GM18861 (cell line): ENCODE results near the gene F2RL3.
"Not testable (repeated sequence)": the region's sequence is repeated elsewhere in the genome, so short reads cannot be mapped to it uniquely, and the experiment has no call there.

Experiments used
- ATAC-seq: cut with Tn5 transposase; IDR thresholded peaks from one replicate; pipeline ENCODE4 v1.9.1; 2021; ENCODE audit not compliant: unreplicated experiment

The F2RL3 gene

GRCh38 chr19:16919496-16919895, 30.7 kb downstream of the F2RL3 start:
- no peak for ATAC-seq

- no peak for ATAC-seq
Measured at GRCh38 chr19:16920816-16921529, 32.2 kb downstream of the F2RL3 start.

GRCh38 chr19:16921766-16922591, 33.2 kb downstream of the F2RL3 start:
- no peak for ATAC-seq

DNA sequence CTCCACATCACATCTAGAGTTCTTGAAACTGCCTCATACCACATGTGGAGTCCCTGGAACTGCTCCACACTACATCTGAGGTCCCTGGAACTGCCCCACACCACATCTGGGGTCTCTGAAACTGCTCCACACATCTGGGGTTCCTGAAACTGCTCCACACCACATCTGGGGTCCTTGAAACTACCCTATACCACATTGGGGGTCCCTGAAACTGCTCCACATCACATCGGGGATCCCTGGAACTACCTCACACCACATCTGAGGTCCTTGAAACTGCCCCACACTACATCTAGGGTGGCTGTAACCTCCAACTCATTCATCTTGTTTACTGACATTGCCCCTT, 33.8 kb downstream of the F2RL3 start:
- ATAC-seq, result no peak

GRCh38 chr19:16922949-16923348, 34.1 kb downstream of the F2RL3 start:
- no peak for ATAC-seq

- no peak for ATAC-seq
Measured at GRCh38 chr19:16927883-16928282, 39.1 kb downstream of the F2RL3 start.

DNA sequence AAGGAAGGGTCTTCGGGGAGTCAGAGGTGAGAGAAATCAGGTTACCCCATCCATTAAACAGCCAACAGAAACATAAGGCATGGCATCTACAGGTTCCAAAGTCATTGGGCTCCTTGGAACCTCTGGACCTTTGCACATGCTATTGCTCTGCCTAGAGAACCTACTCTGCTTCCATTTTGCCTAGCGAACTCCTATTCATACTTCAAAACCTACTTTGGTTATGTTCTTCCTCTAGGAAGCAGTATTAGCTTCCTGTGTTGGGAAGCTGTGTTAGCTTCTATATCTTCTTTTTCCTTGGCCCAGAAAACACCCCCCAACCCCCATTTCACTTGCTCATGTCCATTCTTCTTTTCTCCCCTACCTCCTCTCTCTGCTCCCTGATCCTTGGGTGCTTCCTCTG, 39.6 kb downstream of the F2RL3 start:
- no peak for ATAC-seq

DNA sequence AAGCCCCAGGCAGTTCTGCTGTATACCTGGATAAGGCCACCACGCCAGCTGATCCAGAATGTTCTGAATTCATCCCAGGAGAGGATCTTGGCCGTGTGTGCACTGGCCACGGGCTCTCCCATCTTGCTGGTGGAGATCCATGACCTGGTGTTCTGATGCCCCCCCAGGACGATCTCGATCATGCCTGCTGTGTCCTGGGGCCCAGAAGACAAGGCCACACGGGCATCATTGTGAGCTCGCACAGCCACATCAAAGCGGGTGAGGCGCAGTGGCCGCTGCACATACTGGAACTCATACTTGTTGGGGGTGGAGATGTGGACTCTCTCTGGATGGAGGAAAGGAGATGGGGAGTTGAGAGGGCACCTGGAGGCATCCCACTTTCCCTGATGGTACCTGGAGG, 40.1 kb downstream of the F2RL3 start:
- no peak for ATAC-seq

- ATAC-seq, result no peak
Measured at GRCh38 chr19:16930753-16931152, 42.0 kb downstream of the F2RL3 start.

GRCh38 chr19:16931306-16931705, 42.5 kb downstream of the F2RL3 start:
- no peak for ATAC-seq

- no peak for ATAC-seq
Measured at GRCh38 chr19:16934489-16934888, 45.7 kb downstream of the F2RL3 start.

- no peak for ATAC-seq
Measured at GRCh38 chr19:16936901-16937300, 48.1 kb downstream of the F2RL3 start.

DNA sequence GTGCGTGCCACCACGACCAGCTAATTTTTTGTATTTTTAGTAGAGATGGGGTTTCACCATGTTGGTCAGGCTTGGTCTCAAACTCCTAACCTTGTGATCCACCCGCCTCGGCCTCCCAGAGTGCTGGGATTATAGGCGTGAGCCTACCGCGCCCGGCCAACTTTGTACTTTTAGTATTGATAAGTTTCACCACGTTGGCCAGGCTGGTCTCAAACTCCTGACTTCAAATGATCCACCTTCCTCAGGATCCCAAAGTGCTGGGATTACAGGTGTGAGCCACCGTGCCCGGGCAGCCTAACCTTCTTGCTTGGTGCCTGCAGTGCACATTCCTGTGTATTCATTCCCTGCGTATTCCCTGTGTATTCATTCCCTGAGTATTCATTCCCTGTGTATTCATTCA, 49.0 kb downstream of the F2RL3 start:
- ATAC-seq, result not testable (repeated sequence)

DNA sequence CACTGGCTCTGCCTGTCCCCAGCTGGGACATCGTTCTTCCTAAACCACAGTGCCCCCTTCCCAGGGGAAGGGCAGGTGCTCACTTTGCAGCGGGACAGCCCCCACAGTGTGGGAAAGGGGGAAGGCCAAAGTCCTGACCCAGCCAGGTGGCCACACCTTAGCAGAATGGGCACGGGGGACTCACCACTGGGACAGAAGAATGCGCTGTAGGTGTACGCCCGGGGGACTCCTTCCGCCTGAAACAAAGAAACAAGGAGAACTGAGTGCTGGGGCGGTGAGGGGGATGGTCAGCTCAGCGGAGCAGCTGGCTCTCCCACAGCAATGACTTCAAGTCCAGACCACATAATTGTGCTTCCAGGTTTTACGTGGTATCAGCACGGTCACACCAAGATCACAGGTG, 49.4 kb downstream of the F2RL3 start:
- ATAC-seq, result no peak

DNA sequence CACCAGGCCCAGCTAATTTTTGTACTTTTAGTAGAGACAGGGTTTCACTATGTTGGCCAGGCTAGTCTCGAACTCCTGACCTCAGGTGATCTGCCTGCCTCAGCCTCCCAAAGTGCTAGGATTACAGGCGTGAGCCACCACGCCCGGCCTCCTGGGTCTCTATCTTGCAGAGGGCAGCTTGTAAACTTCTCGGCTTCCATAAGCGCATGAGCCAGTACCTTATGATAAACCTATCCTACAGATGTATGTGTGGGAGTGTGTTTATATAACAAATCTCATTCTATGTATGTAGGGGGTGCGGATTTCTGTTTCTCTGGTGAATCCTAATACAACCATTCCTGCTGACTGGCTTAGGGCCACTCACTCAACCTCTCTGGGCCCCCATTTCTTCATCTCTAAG, 51.3 kb downstream of the F2RL3 start:
- ATAC-seq, result not testable (repeated sequence)

- ATAC-seq, result no peak
Measured at GRCh38 chr19:16940626-16941025, 51.8 kb downstream of the F2RL3 start.
